Adrenal gland (tissue), 12 donors: ENCODE measurements around the gene FBRSL1. TPM values are rescaled to one million over a fixed set of nuclear protein-coding genes. Genes with fewer than 3 reads are reported as not detected.
A peak's percentile ranks its signal among the peaks of the same experiment; 100 is the strongest.

Source experiments
- DNase-seq, 7 donors: peaks; one replicate each; pipeline ENCODE4 v3.0.0-alpha.2; 2019 to 2020
- H3K27ac ChIP-seq, 5 donors: fragments of 200-600 bp; sonication (generic) in 4 of 5; 1 replicate in 3 of 5; 2 replicates in 2 of 5; pipeline versions ENCODE4 v1.5.1 to v1.8.0; 2016 to 2020; ENCODE audit warnings: mild to moderate bottlenecking in 1 of 5
- H3K27me3 ChIP-seq: fragments of 200-600 bp; 2 replicates; pipeline ENCODE4 v1.8.0; 2021
- H3K36me3 ChIP-seq, 2 donors: fragments of 200-600 bp; replicated peaks in 1 of 2; 1 replicate in 1 of 2; 2 replicates in 1 of 2; pipeline versions ENCODE4 v1.5.1 to v1.8.0; 2018 to 2022
- H3K4me1 ChIP-seq, 2 donors: fragments of 200-600 bp; replicated peaks in 1 of 2; 1 replicate in 1 of 2; 2 replicates in 1 of 2; pipeline versions ENCODE4 v1.5.1 to v1.8.0; 2018 to 2021
- H3K4me3 ChIP-seq, 4 donors: fragments of 200-600 bp; sonication (generic) in 3 of 4; one replicate each; pipeline ENCODE4 v1.5.1; 2016 to 2018
- H3K9me3 ChIP-seq, 3 donors: fragments of 200-600 bp; sonication (generic) in 1 of 3; replicated peaks in 1 of 3; 1 replicate in 2 of 3; 2 replicates in 1 of 3; pipeline versions ENCODE4 v1.5.1 to v1.8.0; 2016 to 2021
- POLR2A ChIP-seq, 2 donors: fragments of 450-650 bp; IDR thresholded peaks; one replicate each; pipeline ENCODE4 v1.6.1; 2017; ENCODE audit warnings: antibody characterized with exemption in 2 of 2, mild to moderate bottlenecking in 2 of 2, moderate library complexity in 1 of 2
- WGBS, 4 donors: extraction: QIAGEN DNeasy Blood & Tissue Kit in 2 of 4; methylation state at CpG; one replicate each; pipeline versions ENCODE4 v1.1.5 to v1.1.7; 2013 to 2017; 5-methylcytosine and 5-hydroxymethylcytosine counted together
- intact Hi-C, 2 donors: fragments of 100-400 bp; cut with DNase I; formaldehyde crosslinking; loops; one replicate each; pipeline versions ENCODE4 v1.14.1 to v1.15.0; 2022 to 2023
- polyA plus RNA-seq, 3 donors: library from polyadenylated mRNA; stranded (reverse); fragments of 200-250 nt in 2 of 3; fragments of 350-450 nt in 1 of 3; fragmentation: Illumina TruSeq in 1 of 3; extraction: RNeasy Lipid Tissue Mini Kit (QIAGEN cat#74804) in 1 of 3; gene quantifications; one replicate each; pipeline ENCODE4 v1.2.3, GENCODE V29; 2013 to 2014
- total RNA-seq, 9 donors: library from RNA; depleted of rRNA in 4 of 9; stranded (reverse); fragments of >200 nt in 4 of 9; fragments of 120-200 nt in 1 of 9; fragmentation: NEBNext Ultra II Directional in 1 of 9; extraction: Animal tissue kit (Norgen Biotek cat#: 25700) in 1 of 9; gene quantifications; one replicate each; pipeline versions ENCODE4 v1.1.0 to v1.2.4, GENCODE V29; 2013 to 2023
- TF ChIP-seq, protein P1 (sequence below), 6 experiments: fragments of 450-650 bp in 4 of 6; fragments of 200-600 bp in 2 of 6; sonication (generic) in 1 of 6; IDR thresholded peaks; 1 replicate in 5 of 6; 2 replicates in 1 of 6; pipeline versions ENCODE4 v1.5.1 to v1.8.0; 2016 to 2021; ENCODE audit warnings: antibody characterized with exemption in 6 of 6, mild to moderate bottlenecking in 2 of 6, moderate library complexity in 1 of 6
- donor health status: healthy with polysubstance abuse.
- donor health status: Bipolar disorder and iron deficiency.
- donor health status: DM: yes; HTN: yes; CAD: no.
- donor health status: DM: no; HTN: no; CAD: no.
- donor health status: DM: no; HTN: no; CAD: no.
- donor health status: DM: yes; HTN: yes; CAD: no.

Gene FBRSL1
- total and polyA plus RNA-seq, 12 donors, result 5.3 to 63.8 (median 26.9) TPM

DNA sequence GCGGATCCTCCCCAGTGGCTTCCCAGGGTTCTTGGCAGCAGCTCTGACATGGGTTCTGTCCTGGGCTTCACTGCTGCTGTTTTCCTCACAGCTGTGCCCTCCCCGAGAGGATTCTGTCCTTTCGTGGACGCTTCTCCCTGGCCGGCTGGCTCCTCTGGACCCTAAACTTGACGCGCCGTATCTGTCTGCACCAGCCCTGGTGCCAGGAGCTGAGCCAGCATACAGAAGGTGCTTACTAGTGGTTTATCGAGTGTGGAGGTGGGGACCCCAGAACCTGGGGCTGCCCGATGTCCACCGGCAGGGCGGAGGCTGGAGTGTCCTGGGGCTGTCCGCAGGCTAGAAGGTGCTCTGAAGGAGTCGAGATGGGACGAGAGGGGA lies 17.2 kb downstream of the FBRSL1 start:
- H3K36me3 ChIP-seq, result peaks cover 0 to 15% of the 10 kb centered on the region in 2 donors
- DNase-seq, result no peak
- H3K9me3 ChIP-seq, result no peaks in the 10 kb centered on the region
- no peaks in the 10 kb centered on the region for H3K27me3 ChIP-seq
- intact Hi-C loops, result no loop called here
- peaks cover 46 to 63% of the 10 kb centered on the region in 2 donors for H3K4me1 ChIP-seq
- WGBS, 4 donors, result 37 to 61% (median 40%) methylated on average over 7 to 15 of the region's 15 CpGs
- peak overlapping the region; percentile 33 to 88 (median 70) for H3K27ac ChIP-seq
- peak overlapping the region in 1 of 4 donors; percentile 42 for H3K4me3 ChIP-seq
- TF ChIP-seq POLR2A (IDR thresholded peaks at IDR 0.05), result no peak
- TF ChIP-seq, protein P1, sequence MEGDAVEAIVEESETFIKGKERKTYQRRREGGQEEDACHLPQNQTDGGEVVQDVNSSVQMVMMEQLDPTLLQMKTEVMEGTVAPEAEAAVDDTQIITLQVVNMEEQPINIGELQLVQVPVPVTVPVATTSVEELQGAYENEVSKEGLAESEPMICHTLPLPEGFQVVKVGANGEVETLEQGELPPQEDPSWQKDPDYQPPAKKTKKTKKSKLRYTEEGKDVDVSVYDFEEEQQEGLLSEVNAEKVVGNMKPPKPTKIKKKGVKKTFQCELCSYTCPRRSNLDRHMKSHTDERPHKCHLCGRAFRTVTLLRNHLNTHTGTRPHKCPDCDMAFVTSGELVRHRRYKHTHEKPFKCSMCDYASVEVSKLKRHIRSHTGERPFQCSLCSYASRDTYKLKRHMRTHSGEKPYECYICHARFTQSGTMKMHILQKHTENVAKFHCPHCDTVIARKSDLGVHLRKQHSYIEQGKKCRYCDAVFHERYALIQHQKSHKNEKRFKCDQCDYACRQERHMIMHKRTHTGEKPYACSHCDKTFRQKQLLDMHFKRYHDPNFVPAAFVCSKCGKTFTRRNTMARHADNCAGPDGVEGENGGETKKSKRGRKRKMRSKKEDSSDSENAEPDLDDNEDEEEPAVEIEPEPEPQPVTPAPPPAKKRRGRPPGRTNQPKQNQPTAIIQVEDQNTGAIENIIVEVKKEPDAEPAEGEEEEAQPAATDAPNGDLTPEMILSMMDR (IDR thresholded peaks at IDR 0.05), result no peak

DNA sequence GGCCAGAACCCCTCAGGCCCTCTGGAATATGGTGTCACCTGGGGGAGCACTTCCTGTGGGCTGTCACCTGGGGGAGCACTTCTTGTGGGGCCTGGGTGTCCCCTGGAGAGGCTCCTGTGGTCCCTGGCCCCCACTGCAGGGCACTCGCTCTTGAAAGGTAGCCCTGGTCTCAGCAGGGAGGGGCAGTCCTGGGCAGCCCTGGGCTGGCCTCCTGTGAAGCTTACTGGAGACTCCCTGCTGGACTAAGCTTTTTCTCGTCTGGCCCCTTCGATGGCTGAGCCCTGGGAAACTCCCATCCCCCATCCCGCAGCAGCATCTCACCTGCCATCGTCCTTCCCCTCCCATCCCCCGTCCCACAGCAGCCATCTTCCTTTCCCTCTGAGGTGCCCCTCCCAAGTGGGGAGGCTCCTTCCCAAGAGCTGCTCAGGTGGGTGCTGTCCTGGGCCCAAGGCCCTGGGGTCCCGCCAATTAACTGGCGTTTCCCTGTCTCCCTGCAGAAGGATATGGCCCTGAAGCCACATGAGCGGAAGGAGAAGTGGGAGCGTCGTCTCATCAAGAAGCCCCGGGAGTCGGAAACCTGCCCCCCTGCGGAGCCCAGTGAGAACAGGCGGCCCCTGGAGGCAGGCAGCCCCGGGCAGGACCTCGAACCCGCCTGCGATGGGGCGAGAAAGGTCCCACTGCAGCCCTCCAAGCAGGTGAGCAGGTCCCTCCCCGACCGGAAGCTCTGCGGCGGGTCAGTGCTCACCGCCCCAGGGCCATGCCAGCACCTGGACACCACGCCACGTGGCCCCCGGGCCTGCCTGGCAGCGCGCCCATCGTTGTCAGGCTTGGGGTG lies 17.9 kb downstream of the FBRSL1 start:
- H3K4me1 ChIP-seq, result peaks cover 42 to 59% of the 10 kb centered on the region in 2 donors
- no peak for TF ChIP-seq POLR2A (IDR thresholded peaks at IDR 0.05)
- TF ChIP-seq, protein P1 (IDR thresholded peaks at IDR 0.05), result no peak
- H3K9me3 ChIP-seq, result no peaks in the 10 kb centered on the region
- no peaks in the 10 kb centered on the region for H3K27me3 ChIP-seq
- peak overlapping the region in 4 of 5 donors; percentile 60 to 88 (median 75) for H3K27ac ChIP-seq
- WGBS, 4 donors, result 73 to 81% (median 75%) methylated on average over 18 to 31 of the region's 31 CpGs
- intact Hi-C loops, result no loop called here
- no peak for DNase-seq
- H3K4me3 ChIP-seq, result no peak overlapping the region
- H3K36me3 ChIP-seq, result peaks cover 0 to 15% of the 10 kb centered on the region in 2 donors

DNA sequence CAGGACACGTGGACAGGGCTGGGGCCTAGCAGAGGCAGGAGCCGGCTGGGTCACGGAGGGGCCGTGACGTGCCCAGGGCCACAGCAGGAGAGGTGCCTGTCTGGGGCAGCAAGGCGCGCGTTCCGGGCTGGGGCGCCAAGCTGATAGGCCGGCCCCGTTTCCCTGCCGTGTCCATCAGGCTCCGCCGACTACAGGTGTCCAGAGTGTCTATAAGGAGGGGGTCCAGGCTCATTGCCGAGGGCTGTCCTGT lies 18.5 kb downstream of the FBRSL1 start:
- H3K4me3 ChIP-seq, result no peak overlapping the region
- H3K27ac ChIP-seq, result no peak overlapping the region
- intact Hi-C loops, result no loop called here
- TF ChIP-seq, protein P1 (IDR thresholded peaks at IDR 0.05), result no peak
- no peak for TF ChIP-seq POLR2A (IDR thresholded peaks at IDR 0.05)
- no peaks in the 10 kb centered on the region for H3K9me3 ChIP-seq
- 87 to 97% (median 89%) methylated on average over 6 to 16 of the region's 16 CpGs for WGBS, 4 donors
- peaks cover 0 to 15% of the 10 kb centered on the region in 2 donors for H3K36me3 ChIP-seq
- peaks cover 36 to 53% of the 10 kb centered on the region in 2 donors for H3K4me1 ChIP-seq
- H3K27me3 ChIP-seq, result no peaks in the 10 kb centered on the region
- DNase-seq, result no peak

DNA sequence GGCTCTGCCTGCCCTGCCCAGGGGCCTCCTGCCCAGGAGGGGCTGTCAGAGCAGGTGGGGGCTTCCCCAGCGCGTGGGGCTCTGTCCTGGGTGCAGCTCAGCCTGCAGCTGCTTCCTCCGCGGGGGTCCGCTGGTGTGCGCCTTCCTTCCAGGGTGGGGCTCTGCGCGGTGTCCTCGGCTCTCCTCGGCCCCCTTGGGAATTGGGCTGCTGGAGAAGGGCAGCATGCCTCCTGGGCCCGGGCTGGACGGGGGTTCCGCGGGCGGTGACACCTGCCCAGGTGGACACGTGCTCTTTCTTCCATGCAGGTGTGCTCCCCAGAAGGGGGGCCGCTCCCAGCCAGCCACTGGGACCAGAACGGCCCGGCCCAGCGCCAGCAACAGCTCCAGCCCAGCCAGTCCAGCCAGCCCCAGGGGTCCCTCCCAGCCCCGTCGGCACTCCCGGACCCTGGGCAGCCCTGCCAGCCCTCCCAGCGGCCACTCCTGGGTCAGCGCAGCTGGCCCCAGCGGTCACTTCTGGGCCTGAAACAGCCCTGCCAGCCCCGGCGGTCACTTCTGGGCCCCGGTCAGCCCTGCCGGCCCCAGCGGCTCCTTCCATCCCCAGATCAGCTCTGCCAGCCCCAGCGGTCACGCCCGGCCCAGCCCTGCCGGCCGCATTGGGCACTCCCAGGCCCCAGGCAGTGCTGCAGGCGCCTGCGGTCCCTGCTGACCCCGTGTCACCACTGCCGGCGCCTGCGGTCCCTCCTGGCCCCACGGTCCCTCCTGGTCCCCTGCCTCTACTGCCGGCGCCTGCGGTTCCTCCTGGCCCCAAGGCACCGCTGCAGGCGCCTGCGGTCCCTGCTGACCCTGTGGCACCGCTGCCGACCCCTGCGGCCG lies 19.1 kb downstream of the FBRSL1 start:
- TF ChIP-seq POLR2A (IDR thresholded peaks at IDR 0.05), result no peak
- TF ChIP-seq, protein P1 (IDR thresholded peaks at IDR 0.05), result no peak
- H3K4me1 ChIP-seq, result peaks cover 34 to 47% of the 10 kb centered on the region in 2 donors

More for the DNA sequence above, 19.1 kb downstream of the FBRSL1 start:
- intact Hi-C loops, result no loop called here
- no peak for DNase-seq
- no peak overlapping the region for H3K4me3 ChIP-seq
- 94 to 97% (median 95%) methylated on average over 12 to 53 of the region's 53 CpGs for WGBS, 4 donors
- no peaks in the 10 kb centered on the region for H3K27me3 ChIP-seq
- no peak overlapping the region for H3K27ac ChIP-seq
- peaks cover 0 to 15% of the 10 kb centered on the region in 2 donors for H3K36me3 ChIP-seq
- no peaks in the 10 kb centered on the region for H3K9me3 ChIP-seq
